Activated CD8-positive, alpha-beta T cell treated with anti-CD3 and anti-CD28 coated beads, Interleukin-2, amount 10 ng/mL, durations not matched to agents 7 days and 5 days (primary cell): ENCODE data around the gene NRSN2. TPM values are rescaled to one million over a fixed set of nuclear protein-coding genes. Genes with fewer than 3 reads are reported as not detected.
"Not testable (repeated sequence)": the region's sequence is repeated elsewhere in the genome, so short reads cannot be mapped to it uniquely, and the experiment has no call there.

Source experiments
- ATAC-seq: fragments of 150-1000 bp; cut with Tn5 transposase; one replicate; pipeline ENCODE4 v1.10.0; 2021; ENCODE audit warnings: moderate library complexity
- CTCF ChIA-PET: fragments of 350-600 bp; sonication (Branson Sonifier 250); formaldehyde crosslinking; loops from one replicate; lab custom pipeline; 2021; ENCODE audit warnings: antibody characterized with exemption; lab: Charles Lee
- POLR2A ChIA-PET: fragments of 350-600 bp; sonication (Branson Sonifier 250); formaldehyde crosslinking; loops from one replicate; lab custom pipeline; 2021; ENCODE audit warnings: antibody characterized with exemption; lab: Charles Lee
- DNase-seq: peaks from one replicate; pipeline ENCODE4 v3.0.0-alpha.2; 2020
- H3K27ac Mint-ChIP-seq: one replicate; pipeline ENCODE4 v1.8.0; 2021; ENCODE audit warnings: mild to moderate bottlenecking, mixed read lengths
- H3K27me3 Mint-ChIP-seq: one replicate; pipeline ENCODE4 v1.8.0; 2021; ENCODE audit warnings: low read depth, mixed read lengths
- H3K36me3 Mint-ChIP-seq: one replicate; pipeline ENCODE4 v1.8.0; 2021; ENCODE audit warnings: low read depth, mixed read lengths
- H3K4me1 Mint-ChIP-seq: one replicate; pipeline ENCODE4 v1.8.0; 2021; ENCODE audit warnings: low read depth, mixed read lengths
- H3K4me3 Mint-ChIP-seq: one replicate; pipeline ENCODE4 v1.8.0; 2021; ENCODE audit warnings: mild to moderate bottlenecking, mixed read lengths
- H3K9me3 Mint-ChIP-seq: one replicate; pipeline ENCODE4 v1.8.0; 2022; ENCODE audit warnings: mixed read lengths; ENCODE audit not compliant: insufficient read depth
- total RNA-seq, 2 experiments: library from RNA; stranded (reverse); gene quantifications; one replicate each; pipeline ENCODE4 v1.2.3, GENCODE V29; 2021

NRSN2 gene
- total RNA-seq, 2 experiments from 2014 or later = 1.4 to 2.4 TPM

DNA sequence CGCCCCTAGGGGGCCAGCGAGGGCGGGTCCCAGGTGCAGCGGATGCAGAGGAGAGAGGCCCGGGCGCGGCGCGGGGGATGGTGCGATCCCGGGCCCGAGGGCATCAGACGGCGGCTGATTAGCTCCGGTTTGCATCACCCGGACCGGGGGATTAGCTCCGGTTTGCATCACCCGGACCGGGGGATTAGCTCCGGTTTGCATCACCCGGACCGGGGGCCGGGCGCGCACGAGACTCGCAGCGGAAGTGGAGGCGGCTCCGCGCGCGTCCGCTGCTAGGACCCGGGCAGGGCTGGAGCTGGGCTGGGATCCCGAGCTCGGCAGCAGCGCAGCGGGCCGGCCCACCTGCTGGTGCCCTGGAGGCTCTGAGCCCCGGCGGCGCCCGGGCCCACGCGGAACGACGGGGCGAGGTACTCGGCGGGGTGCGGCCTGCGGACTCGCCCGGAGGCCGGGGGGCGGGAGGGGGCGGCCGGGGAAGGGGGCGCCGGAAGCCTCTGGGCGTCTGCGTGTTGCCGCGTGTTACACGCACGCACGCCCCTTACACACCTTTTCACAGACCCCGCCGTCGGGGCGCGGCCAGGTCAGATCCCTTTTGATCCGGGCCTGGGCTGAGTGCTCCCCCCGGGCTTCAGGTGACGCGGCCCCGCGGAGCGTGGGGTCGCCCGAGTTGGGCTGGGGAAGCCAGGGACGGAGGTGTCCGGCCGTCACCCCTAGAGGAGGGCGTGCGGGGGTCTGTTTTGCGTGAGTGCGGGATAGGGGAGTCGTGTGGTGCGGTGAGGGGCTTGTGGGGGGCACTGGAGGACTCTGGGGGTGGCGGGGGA is 34.1 kb downstream of the NRSN2 start:
- peak; percentile 68 for ATAC-seq
- DNase-seq = peak; percentile 72
- ChIA-PET POLR2A (interaction anchor here (0.7 to 1.6 kb wide), 4 partner anchors 26 to 190 kb away, joined by 3 to 14 read pairs (median 4); partner anchors contain the start of gene TBC1D20), CTCF (interaction anchor here (0.9 to 2.3 kb wide), 6 partner anchors 12 to 85 kb away, joined by 3 to 9 read pairs (median 4); no protein-coding TSS in a partner anchor)
- H3K4me3 Mint-ChIP-seq = peak overlapping the region; percentile 87
- H3K4me1 Mint-ChIP-seq = peaks cover 29% of the 10 kb centered on the region
- H3K27ac Mint-ChIP-seq = peak overlapping the region; percentile 92
- H3K36me3 Mint-ChIP-seq = peaks cover 17% of the 10 kb centered on the region
- H3K27me3 Mint-ChIP-seq = peaks cover 2% of the 10 kb centered on the region
- H3K9me3 Mint-ChIP-seq = no peaks in the 10 kb centered on the region

GRCh38 chr20:381581-382290 is 34.8 kb downstream of the NRSN2 start:
- CTCF ChIA-PET = interaction anchor here (1.1 to 4.1 kb wide), 5 partner anchors 10 to 97 kb away, joined by 3 to 15 read pairs (median 6); no protein-coding TSS in a partner anchor
- peaks cover 29% of the 10 kb centered on the region for H3K4me1 Mint-ChIP-seq

DNA sequence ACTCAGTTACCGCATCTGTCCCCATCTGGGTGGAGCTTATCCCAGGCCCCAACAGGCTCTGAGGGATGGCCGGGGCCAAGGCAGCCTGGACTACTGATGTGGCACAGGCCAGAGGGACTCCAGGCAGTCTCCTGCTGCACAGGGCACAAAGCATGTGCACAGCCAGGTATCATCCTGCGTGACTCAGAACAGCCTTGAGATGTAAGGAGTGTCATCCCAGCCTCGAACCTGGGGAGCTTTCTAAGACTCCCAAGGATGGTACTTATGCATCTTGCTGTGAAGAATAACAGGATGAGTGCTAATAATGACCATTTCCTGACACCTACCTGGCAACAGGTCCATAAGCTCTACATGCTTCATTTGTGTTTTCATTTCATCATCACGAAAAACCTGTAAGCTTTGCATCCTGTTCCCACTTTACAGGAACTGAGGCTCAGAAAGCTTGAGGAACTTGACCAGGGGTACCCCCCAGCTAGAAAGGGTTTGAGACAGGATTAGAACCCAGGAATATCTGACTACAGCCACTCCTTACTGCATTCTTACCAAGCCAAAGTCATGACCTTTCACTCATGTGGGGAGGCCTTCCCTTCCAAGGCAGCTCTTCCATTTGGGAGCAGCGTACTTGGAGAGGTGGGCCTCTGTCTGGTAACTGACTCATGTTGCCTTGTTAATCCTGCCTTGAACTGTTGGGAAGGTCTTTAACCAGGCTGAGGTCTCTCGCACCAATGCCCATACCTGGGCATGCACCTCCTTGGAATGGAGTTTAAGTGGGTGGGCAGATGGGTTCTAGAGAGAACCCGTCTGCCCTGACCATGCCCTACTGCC is 35.6 kb downstream of the NRSN2 start:
- peak; percentile 9 for ATAC-seq
- H3K27ac Mint-ChIP-seq = peak overlapping the region; percentile 87
- H3K4me3 Mint-ChIP-seq = peak overlapping the region; percentile 79
- H3K9me3 Mint-ChIP-seq = no peaks in the 10 kb centered on the region
- ChIA-PET POLR2A (interaction anchor here (1.0 to 1.6 kb wide), 4 partner anchors 8 to 28 kb away, joined by 3 to 8 read pairs (median 4); no protein-coding TSS in a partner anchor), CTCF (interaction anchor here (1.1 to 4.1 kb wide), 5 partner anchors 11 to 96 kb away, joined by 3 to 15 read pairs (median 6); no protein-coding TSS in a partner anchor)
- DNase-seq = no peak
- peaks cover 24% of the 10 kb centered on the region for H3K36me3 Mint-ChIP-seq
- H3K27me3 Mint-ChIP-seq = peaks cover 2% of the 10 kb centered on the region
- peaks cover 29% of the 10 kb centered on the region for H3K4me1 Mint-ChIP-seq

More at GRCh38 chr20:381581-382290, 34.8 kb downstream of the NRSN2 start:
- Mint-ChIP-seq H3K36me3 (peaks cover 20% of the 10 kb centered on the region), H3K27me3 (peaks cover 2% of the 10 kb centered on the region), H3K4me3 (peak overlapping the region; percentile 79), H3K9me3 (no peaks in the 10 kb centered on the region), H3K27ac (peak overlapping the region; percentile 87)
- ATAC-seq (peak; percentile 77), DNase-seq (peak; percentile 91)
- POLR2A ChIA-PET = interaction anchor here (0.6 to 1.6 kb wide), 6 partner anchors 9 to 81 kb away, joined by 3 to 8 read pairs (median 4); partner anchors contain the start of gene TBC1D20

DNA sequence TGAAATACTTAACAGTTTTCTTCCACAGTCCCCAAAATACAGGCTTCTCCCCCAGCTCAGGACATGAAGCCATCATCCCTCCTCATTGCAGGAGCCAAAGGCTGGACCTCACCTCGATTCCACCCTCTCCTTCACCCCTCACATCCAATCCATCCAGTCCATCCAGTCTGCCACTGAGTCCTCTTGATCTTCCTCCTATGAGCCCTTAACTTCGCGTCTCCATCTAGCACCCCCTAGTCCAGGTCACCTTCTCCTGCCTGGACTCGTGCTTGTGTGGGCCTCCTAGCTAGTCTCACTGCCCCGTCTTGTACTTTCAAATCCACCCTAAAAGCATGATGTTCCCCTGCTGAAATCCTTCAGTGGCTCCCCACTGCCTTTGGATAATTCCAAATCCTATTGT is 37.0 kb downstream of the NRSN2 start:
- ChIA-PET CTCF (interaction anchor here (1.4 to 4.1 kb wide), 3 partner anchors 17 to 94 kb away, joined by 3 to 15 read pairs (median 3); no protein-coding TSS in a partner anchor), POLR2A (interaction anchor here (0.6 kb wide), 1 partner anchor 15 kb away, joined by 3 read pairs; no protein-coding TSS in a partner anchor)
- Mint-ChIP-seq H3K27me3 (no peaks in the 10 kb centered on the region), H3K36me3 (peaks cover 38% of the 10 kb centered on the region), H3K27ac (no peak overlapping the region), H3K4me1 (peaks cover 29% of the 10 kb centered on the region), H3K4me3 (no peak overlapping the region), H3K9me3 (no peaks in the 10 kb centered on the region)
- no peak for DNase-seq
- no peak for ATAC-seq

- ATAC-seq = no peak
- no peak for DNase-seq
- Mint-ChIP-seq H3K36me3 (peaks cover 45% of the 10 kb centered on the region), H3K4me1 (peaks cover 28% of the 10 kb centered on the region), H3K27ac (peak overlapping the region; percentile 23), H3K4me3 (no peak overlapping the region), H3K9me3 (no peaks in the 10 kb centered on the region), H3K27me3 (no peaks in the 10 kb centered on the region)
- POLR2A ChIA-PET = interaction anchor here (0.6 to 1.2 kb wide), 2 partner anchors 23 to 145 kb away, joined by 3 read pairs; no protein-coding TSS in a partner anchor
- CTCF ChIA-PET = interaction anchor here (1.7 to 4.1 kb wide), 2 partner anchors 23 to 93 kb away, joined by 3 to 15 read pairs; no protein-coding TSS in a partner anchor
Measured at GRCh38 chr20:384723-385122, 37.8 kb downstream of the NRSN2 start.

DNA sequence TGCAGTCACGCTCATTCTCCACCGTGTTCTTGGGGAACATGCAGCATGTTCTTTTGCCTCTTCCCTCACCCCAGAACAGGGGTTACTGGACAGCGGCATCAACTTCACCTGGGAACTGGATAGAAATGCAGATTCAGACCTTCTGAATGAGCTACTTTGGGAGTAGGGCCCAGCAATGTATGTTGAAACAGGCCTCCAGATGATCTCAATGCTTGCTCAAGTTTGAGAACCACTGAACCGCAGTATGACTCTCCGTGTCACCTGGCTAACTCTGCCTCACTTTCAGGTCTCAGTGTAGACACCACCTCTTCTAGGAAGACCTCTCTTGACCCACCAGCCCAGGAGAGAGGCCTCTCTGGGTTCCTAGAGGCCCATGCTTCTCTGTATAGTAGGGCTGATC is 38.5 kb downstream of the NRSN2 start:
- no peak overlapping the region for H3K4me3 Mint-ChIP-seq
- POLR2A ChIA-PET = interaction anchor here (1.2 kb wide), 1 partner anchor 22 kb away, joined by 3 read pairs; no protein-coding TSS in a partner anchor
- H3K9me3 Mint-ChIP-seq = no peaks in the 10 kb centered on the region

GRCh38 chr20:386634-387033 is 39.7 kb downstream of the NRSN2 start:
- H3K4me1 Mint-ChIP-seq = peaks cover 24% of the 10 kb centered on the region
- ChIA-PET CTCF (interaction anchor here (0.8 to 1.2 kb wide), 2 partner anchors 20 to 56 kb away, joined by 3 read pairs; no protein-coding TSS in a partner anchor), POLR2A (interaction anchor here (0.6 to 1.0 kb wide), 2 partner anchors 10 to 110 kb away, joined by 3 read pairs; no protein-coding TSS in a partner anchor)
- DNase-seq, H3K27ac Mint-ChIP-seq, H3K9me3 Mint-ChIP-seq, ATAC-seq, H3K4me3 Mint-ChIP-seq, H3K27me3 Mint-ChIP-seq: not testable (repeated sequence)
- peaks cover 57% of the 10 kb centered on the region for H3K36me3 Mint-ChIP-seq

More for the DNA sequence above, 38.5 kb downstream of the NRSN2 start:
- CTCF ChIA-PET = interaction anchor here (1.2 to 4.1 kb wide), 2 partner anchors 22 to 55 kb away, joined by 3 to 15 read pairs; no protein-coding TSS in a partner anchor
- Mint-ChIP-seq H3K36me3 (peaks cover 50% of the 10 kb centered on the region), H3K4me1 (peaks cover 24% of the 10 kb centered on the region), H3K27me3 (no peaks in the 10 kb centered on the region), H3K27ac (peak overlapping the region; percentile 46)
- ATAC-seq (no peak), DNase-seq (no peak)

DNA sequence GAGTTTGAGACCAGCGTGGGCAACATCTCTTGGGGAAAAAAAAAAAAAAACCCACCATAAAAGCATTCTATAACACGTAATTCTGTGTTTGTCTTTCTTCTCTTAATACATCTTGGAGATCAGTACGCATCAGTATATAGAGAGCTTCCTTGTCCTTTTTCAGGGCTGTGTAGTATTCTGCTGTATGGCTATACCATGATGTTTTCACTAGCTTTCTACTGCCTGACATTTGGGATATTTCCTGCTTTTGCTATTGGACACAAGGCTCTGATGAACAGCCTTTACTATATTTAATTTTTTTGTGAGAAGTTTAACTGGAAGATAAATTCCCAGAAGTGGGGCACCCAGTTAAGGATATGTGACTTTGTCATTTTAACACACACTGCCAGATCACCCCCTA is 40.6 kb downstream of the NRSN2 start:
- ChIA-PET POLR2A (no interaction called here), CTCF (no interaction called here)
- Mint-ChIP-seq H3K27ac (no peak overlapping the region), H3K27me3 (no peaks in the 10 kb centered on the region), H3K36me3 (peaks cover 65% of the 10 kb centered on the region), H3K9me3 (no peaks in the 10 kb centered on the region), H3K4me3 (no peak overlapping the region), H3K4me1 (peaks cover 18% of the 10 kb centered on the region)
- DNase-seq (no peak), ATAC-seq (no peak)

DNA sequence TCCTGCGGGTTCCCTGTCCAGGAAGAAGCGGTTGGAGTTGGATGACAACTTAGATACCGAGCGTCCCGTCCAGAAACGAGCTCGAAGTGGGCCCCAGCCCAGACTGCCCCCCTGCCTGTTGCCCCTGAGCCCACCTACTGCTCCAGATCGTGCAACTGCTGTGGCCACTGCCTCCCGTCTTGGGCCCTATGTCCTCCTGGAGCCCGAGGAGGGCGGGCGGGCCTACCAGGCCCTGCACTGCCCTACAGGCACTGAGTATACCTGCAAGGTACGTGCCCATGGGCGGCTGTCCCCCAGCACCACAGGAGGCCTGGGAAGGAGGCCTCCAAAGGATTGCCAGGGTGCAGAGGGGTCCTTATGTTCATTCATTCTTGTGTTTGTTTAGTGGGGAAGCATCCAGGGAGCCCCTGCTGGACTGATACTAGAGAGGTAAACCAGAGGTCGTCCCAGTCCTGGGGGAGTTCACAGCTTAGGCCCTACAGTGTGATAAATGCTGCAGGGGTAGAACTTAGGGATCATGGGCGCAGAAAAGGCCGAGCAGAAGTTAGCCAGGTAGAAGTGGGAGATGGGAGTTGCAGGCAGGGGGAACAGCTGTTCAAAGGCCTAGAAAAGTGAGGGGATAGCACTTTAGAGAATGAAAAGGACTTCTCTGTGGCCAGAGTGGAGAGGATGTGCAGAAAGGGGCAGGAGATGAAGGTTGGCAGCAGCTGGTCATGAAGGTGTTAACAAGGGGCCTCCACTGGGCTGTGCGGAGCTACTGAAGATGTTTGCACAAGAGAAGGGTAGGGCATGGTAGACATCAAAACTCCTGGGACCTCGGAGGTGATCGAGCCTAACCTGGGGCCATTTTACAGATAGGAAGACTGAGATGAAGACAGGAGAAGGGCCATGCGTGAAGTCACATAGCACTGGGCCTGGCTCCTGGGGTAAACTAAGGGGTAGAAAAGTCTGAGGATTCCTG is 41.4 kb downstream of the NRSN2 start:
- CTCF ChIA-PET = no interaction called here
- H3K4me1 Mint-ChIP-seq = peaks cover 11% of the 10 kb centered on the region
- no peaks in the 10 kb centered on the region for H3K27me3 Mint-ChIP-seq
- peaks cover 70% of the 10 kb centered on the region for H3K36me3 Mint-ChIP-seq
- DNase-seq = no peak
- H3K27ac Mint-ChIP-seq = no peak overlapping the region
- ATAC-seq = no peak
- no peaks in the 10 kb centered on the region for H3K9me3 Mint-ChIP-seq
- no peak overlapping the region for H3K4me3 Mint-ChIP-seq
- POLR2A ChIA-PET = no interaction called here

DNA sequence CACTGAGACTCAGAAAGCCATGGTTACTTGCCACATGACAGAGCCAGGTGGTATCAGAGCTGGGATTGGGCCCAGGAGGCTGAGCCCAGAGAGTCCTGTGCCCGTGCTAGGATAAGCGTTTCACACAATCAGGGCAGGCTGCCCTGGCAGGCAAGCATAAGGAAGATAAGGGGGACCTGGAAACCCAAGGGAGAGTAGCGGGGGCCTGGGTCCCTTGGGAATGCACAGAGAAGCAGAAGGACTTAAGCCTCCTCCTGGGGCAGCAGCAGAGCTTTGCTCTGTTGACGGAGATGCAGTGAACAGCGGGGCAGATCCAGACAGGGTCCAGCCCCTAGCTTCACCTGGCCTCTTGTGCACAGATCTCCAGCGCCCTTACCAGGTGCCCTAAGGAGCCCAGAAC is 42.3 kb downstream of the NRSN2 start:
- no peak overlapping the region for H3K27ac Mint-ChIP-seq
- no peaks in the 10 kb centered on the region for H3K27me3 Mint-ChIP-seq
- peaks cover 69% of the 10 kb centered on the region for H3K36me3 Mint-ChIP-seq
- H3K4me3 Mint-ChIP-seq = no peak overlapping the region
- ChIA-PET CTCF (no interaction called here), POLR2A (no interaction called here)
- ATAC-seq (no peak), DNase-seq (no peak)
- H3K4me1 Mint-ChIP-seq = peaks cover 7% of the 10 kb centered on the region
- H3K9me3 Mint-ChIP-seq = no peaks in the 10 kb centered on the region
